ENCODE measurements around the gene PLEKHG7. TPM values are rescaled to one million over a fixed set of nuclear protein-coding genes. Genes with fewer than 3 reads are reported as not detected.
"Not testable (repeated sequence)": the region's sequence is repeated elsewhere in the genome, so short reads cannot be mapped to it uniquely, and the experiment has no call there.

The PLEKHG7 gene
- not detected for total RNA-seq

GRCh38 chr12:92702754-92703679, at the start of gene PLEKHG7:
Gene PLEKHG7 (plus strand): TSS chr12:92702989. CDS start chr12:92706632, 3,643 bp downstream.
- no peak for DNase-seq (ENCODE audit: low read depth in 2 of 3, low spot score in 2 of 3)

GRCh38 chr12:92654256-92654655, 48.5 kb upstream of the PLEKHG7 start:
- not testable (repeated sequence) for DNase-seq (ENCODE audit: low read depth in 2 of 3, low spot score in 2 of 3)

- DNase-seq (ENCODE audit: low read depth in 2 of 3, low spot score in 2 of 3) = no peak
Observed at GRCh38 chr12:92654929-92655328, 47.9 kb upstream of the PLEKHG7 start.

- DNase-seq (ENCODE audit: low read depth in 2 of 3, low spot score in 2 of 3) = no peak
Observed at GRCh38 chr12:92656911-92657310, 45.9 kb upstream of the PLEKHG7 start.

GRCh38 chr12:92657770-92658169, 45.0 kb upstream of the PLEKHG7 start:
- no peak for DNase-seq (ENCODE audit: low read depth in 2 of 3, low spot score in 2 of 3)

- no peak for DNase-seq (ENCODE audit: low read depth in 2 of 3, low spot score in 2 of 3)
Observed at GRCh38 chr12:92658611-92659010, 44.2 kb upstream of the PLEKHG7 start.

- no peak for DNase-seq (ENCODE audit: low read depth in 2 of 3, low spot score in 2 of 3)
Observed at GRCh38 chr12:92661269-92661668, 41.5 kb upstream of the PLEKHG7 start.

- no peak for DNase-seq (ENCODE audit: low read depth in 2 of 3, low spot score in 2 of 3)
Observed at GRCh38 chr12:92665496-92665895, 37.3 kb upstream of the PLEKHG7 start.

- no peak for DNase-seq (ENCODE audit: low read depth in 2 of 3, low spot score in 2 of 3)
Observed at GRCh38 chr12:92668739-92669138, 34.0 kb upstream of the PLEKHG7 start.

- not testable (repeated sequence) for DNase-seq (ENCODE audit: low read depth in 2 of 3, low spot score in 2 of 3)
Observed at GRCh38 chr12:92671524-92671923, 31.3 kb upstream of the PLEKHG7 start.

- DNase-seq (ENCODE audit: low read depth in 2 of 3, low spot score in 2 of 3) = no peak
Observed at GRCh38 chr12:92673756-92674155, 29.0 kb upstream of the PLEKHG7 start.

- no peak for DNase-seq (ENCODE audit: low read depth in 2 of 3, low spot score in 2 of 3)
Observed at GRCh38 chr12:92674500-92674899, 28.3 kb upstream of the PLEKHG7 start.

GRCh38 chr12:92675092-92675865, 27.5 kb upstream of the PLEKHG7 start:
- DNase-seq (ENCODE audit: low read depth in 2 of 3, low spot score in 2 of 3) = no peak

- DNase-seq (ENCODE audit: low read depth in 2 of 3, low spot score in 2 of 3) = no peak
Observed at GRCh38 chr12:92676710-92677109, 26.1 kb upstream of the PLEKHG7 start.

- no peak for DNase-seq (ENCODE audit: low read depth in 2 of 3, low spot score in 2 of 3)
Observed at GRCh38 chr12:92690601-92691000, 12.2 kb upstream of the PLEKHG7 start.

GRCh38 chr12:92695056-92695455, 7.7 kb upstream of the PLEKHG7 start:
- DNase-seq (ENCODE audit: low read depth in 2 of 3, low spot score in 2 of 3) = no peak

- no peak for DNase-seq (ENCODE audit: low read depth in 2 of 3, low spot score in 2 of 3)
Observed at GRCh38 chr12:92695577-92695976, 7.2 kb upstream of the PLEKHG7 start.

- DNase-seq (ENCODE audit: low read depth in 2 of 3, low spot score in 2 of 3) = peak in 2 of 3 donors; percentile 1 to 22
Observed at GRCh38 chr12:92696216-92696615, 6.6 kb upstream of the PLEKHG7 start.

GRCh38 chr12:92698474-92698873, 4.3 kb upstream of the PLEKHG7 start:
- DNase-seq (ENCODE audit: low read depth in 2 of 3, low spot score in 2 of 3) = no peak

GRCh38 chr12:92701441-92701840, 1.3 kb upstream of the PLEKHG7 start:
- DNase-seq (ENCODE audit: low read depth in 2 of 3, low spot score in 2 of 3) = no peak

- no peak for DNase-seq (ENCODE audit: low read depth in 2 of 3, low spot score in 2 of 3)
Observed at GRCh38 chr12:92703786-92704185, 997 bp downstream of the PLEKHG7 start.

GRCh38 chr12:92706594-92706993, 3.8 kb downstream of the PLEKHG7 start:
- no peak for DNase-seq (ENCODE audit: low read depth in 2 of 3, low spot score in 2 of 3)

Measured in hematopoietic multipotent progenitor cell (in vitro differentiated cells).